Stimulated activated CD4-positive, alpha-beta T cell treated with anti-CD3 and anti-CD28 coated beads, Interleukin-4, amount 100 ng/mL, for 4 hours (primary cell): ENCODE data around the gene TBX15.
"Not testable (repeated sequence)": the region's sequence is repeated elsewhere in the genome, so short reads cannot be mapped to it uniquely, and the experiment has no call there.

Source experiments
- DNase-seq, 2 experiments: peaks; one replicate each; pipeline ENCODE4 v3.0.0-alpha.2; 2020

TBX15 gene

DNA sequence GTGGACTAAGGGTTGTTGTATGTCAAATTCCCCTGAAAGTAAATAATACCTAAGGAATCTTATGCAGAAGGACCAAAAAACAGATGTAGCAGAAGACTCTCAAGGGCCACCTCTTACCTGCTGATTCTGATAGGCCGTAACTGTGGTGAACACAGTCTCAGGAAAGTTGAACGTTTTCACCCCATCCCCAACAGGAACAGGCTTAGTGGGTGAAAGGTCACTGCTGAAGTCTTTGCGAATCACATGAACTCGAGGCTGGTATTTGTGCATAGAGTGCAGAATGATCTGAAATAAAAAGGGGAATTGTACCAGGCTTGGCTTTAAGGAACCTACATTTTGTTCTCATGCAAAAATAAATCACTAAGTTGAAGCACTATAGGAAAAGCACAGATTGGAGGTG is 64.8 kb downstream of the TBX15 start:
- no peak for DNase-seq

DNA sequence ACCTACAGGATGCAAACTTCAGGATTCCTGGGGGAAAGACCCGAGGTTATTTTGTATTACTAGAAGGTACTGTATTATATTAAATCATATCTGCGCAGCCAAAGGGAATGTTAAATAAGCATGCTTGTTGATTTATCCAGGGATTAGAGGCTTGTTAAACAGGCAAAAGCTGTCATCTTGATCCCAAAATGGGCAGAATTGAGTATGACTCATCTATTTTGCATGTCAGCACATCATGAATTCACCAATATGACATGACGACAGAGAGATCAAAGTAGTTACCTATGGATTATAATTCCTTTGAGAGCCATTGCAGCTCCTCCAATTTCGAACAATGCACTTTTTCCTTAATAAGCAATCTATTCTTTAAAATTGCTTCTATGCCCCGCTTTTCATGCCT is 66.1 kb downstream of the TBX15 start:
- no peak for DNase-seq

DNA sequence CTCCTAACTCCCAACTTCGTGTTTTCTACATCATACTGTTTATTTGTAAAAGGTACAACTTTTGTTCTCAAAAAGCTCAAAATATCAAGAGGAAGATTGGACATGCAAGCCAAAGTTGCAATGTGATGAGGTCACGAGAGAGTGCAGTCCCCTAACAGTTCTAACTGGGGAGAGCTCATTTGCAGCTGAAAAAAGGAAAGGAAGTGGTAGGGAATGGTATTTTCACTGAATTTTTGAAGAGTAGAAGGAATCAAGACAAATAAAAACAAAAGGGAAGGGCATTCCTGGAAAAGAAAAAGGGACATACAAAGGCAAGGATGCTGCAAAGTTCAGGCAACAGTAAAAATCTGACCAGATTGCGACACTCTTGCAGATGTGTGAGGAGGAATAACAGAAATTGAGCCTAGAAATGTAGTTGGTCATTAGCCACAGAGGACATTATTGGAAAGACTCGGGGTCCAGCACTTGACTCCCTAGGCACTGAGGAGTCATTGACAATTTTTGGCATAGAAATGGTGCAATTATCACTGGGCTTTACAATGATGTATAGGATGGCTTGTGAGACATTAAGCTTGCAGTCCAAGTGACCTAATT is 67.9 kb downstream of the TBX15 start:
- DNase-seq = no peak

DNA sequence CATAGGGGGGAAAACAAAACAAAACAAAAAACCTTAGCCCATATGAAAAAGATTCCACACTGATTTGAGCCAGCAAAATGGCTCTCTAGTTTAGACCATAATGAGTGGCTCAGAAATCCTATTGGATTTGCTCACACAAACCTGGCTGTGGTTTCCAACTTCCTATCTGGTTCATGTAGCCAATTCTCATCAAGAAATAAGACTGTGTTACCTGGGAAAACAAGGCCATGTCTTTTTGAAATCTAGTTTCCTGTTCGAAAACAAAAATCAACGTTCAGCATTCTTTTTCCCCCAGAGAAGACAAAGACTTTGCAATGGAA is 69.2 kb downstream of the TBX15 start:
- no peak for DNase-seq

DNA sequence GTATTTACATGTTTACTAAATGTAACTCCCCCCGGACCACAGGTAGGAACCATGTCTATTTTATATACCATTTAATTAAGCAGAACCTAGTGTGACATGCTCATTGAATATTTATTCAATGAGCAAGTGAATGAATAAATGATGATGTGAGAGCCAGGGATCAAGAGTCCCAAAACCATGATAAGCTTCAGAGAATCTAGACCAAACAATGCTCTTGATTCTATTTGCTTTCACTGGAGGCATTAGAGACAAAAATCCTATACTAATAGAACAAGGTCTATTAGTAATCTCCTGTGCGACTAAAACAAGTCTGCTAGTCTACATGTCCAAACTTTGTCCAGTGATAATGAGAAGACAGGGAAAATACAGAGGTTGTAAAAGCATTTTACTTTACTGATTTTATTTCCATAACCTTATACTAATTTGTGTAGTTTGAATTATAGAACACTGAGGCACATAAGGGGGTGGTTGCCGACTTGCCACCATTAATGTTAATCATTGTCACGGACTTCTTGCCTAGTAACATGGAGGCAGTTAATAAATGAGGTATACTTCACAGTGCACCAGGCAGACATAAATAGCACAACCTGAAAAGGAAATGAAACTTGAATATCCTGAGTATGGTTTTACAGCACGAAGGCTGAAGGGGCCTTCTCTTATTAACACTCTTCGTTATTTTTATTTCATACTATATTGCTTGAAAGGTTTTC is 69.8 kb downstream of the TBX15 start:
- no peak for DNase-seq

DNA sequence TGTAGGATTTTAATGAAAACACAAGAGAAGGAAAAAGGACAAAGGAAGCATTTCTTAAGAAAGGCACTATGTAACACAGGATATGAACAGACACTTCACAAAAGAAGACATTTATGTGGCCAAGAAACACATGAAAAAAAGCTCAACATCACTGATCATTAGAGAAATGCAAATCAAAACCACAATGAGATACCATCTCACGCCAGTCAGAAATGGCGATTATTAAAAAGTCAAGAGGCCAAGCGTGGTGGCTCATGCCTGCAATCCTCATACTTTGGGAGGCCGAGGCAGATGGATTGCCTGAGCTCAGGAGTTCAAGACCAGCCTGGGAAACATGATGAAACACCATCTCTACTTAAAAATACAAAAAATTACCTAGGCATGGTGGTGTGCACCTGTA is 71.8 kb downstream of the TBX15 start:
- DNase-seq = not testable (repeated sequence)

DNA sequence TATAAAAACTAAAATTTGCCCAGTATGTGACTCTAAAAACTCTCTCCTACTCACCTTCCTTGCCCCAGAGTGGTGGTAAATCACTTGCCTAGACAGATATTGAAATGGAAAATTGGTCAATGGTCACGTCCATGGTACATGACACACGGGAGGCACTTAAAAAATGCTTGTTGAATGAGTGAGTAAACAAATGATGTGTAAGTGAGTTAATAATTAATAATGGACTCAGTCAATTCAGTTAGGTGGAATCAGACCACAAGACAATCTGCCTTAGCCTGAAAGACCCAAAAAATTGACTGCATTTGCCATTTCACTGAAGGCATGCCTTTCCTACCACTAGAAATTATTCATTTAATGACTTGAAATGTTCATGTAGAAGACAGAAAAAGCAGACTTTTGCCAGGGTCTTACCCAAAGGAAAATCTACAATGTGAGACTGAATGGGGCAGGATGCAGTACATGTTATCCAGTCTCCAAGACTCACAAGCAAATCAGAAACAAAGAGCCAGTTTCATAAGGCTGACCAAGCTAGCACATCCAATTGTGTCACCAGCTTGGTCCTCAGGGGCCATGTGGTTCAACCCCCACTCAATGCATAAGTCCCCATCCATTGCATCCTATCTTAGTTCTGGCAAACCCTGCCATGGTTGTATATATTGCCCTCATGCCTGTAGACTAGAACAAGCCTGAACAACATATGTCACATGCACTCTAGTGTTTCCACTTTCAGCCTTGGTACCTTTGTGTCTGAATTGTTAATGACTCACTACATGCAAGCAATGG is 73.6 kb downstream of the TBX15 start:
- no peak for DNase-seq

DNA sequence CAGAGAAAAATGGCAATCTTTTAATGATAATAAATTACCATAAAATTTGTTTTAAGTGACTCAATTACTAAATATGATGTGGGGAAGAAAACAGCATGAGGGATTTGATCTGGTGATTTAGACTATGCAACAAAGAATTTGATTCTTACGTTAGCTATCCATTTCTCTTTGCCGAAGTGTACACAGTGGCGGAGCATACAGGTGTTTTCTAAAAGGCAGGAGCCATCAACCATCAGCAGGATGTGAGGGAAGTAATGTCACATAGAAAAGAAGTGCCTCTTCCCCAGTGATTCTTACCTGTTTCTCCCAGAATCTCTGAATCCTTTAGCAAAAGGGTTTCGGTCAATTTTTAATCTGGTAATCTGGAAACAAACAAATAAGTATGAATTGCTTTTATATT is 74.3 kb downstream of the TBX15 start:
- DNase-seq = no peak

DNA sequence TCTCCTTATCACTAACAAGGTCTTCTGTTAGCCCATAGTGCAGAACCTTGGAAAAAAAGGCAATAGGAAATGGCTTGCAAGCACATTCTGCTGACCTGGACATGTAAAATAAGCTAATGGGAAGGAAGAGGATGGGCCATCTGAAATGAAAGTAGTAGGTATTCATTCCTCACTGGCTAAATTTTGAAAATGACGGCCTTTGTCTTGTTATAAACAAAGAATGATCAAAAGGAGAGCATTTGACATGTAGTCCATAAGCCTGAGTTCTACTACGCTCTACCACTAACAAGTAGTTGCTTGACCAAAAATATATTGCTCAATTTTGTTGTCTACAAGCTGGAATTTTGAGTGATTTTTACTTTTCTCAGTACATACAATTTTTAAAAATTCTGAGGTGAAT is 75.6 kb downstream of the TBX15 start:
- DNase-seq = no peak

DNA sequence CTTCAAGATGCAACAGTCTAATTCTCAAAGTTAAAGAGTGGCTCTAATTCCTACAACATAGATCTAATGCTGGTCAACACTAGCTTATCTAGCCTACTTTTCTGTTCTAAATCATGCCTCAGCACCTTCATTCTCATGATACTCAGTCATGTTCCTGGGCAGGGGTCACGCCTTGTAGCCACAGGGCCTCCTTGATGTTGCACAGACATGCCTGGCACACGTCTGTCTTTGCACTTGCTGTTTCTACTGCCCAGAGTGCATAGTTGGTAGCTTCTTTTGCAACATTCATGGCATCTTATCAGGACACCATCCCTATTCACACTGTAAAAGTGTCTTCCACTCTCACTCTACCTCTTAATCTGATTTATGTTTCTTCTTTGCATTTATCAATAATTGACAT is 76.6 kb downstream of the TBX15 start:
- no peak for DNase-seq

DNA sequence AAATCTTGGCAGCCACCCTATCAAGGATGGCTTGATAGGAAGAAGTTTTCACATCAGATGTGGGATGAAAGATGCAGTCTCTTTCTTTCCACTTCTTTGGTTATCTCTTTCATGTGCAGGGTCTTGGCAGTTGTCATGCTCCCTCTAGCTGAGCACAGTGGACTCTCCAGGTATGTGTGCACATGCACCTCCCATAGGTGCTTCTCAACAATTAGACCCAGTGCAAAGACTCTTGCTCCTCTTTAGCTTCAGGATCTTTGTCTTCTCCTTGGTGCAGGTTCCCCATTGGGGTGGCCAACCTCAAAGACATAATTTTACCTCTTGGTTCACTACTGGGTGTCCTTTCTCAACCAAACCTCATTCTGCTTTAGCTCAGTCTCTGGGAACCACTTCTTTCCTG is 80.7 kb downstream of the TBX15 start:
- no peak for DNase-seq

DNA sequence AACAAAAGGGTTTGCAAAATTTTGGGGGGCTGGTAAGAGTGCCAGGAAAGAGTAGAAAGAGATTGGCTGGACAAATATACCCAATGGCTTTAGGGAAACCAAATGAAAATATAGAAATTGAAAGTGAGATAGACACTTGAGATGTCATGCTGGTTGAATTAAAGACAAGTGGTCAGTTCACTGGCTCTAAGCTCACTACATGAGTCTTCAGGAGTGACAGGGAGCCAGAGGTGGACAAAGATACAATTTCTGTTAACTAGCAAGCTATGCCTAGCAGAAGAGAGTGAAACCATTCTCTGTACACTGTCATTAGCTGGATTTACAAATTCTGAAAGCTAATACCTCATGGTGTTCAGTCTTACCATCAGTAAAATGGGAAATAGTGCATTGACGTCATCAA is 82.5 kb downstream of the TBX15 start:
- DNase-seq = no peak

DNA sequence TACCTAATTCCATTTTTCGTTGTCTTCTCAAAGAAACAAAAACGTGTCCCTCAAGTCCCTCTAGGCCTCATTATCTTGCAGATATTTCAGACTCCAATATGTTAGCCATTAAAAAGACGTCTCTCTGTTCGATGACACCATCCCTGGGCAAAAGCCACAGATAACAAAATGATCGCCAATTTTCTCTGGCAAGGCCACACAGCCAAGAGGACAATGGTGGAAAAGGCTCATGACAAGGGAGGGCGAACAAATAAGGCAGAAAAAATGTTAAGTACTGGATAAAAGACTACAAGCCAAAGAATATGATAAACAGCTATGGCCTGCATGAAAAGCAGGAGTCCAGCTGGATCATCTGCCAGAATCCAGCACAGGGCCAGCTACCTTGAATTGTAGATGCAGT is 82.9 kb downstream of the TBX15 start:
- no peak for DNase-seq

DNA sequence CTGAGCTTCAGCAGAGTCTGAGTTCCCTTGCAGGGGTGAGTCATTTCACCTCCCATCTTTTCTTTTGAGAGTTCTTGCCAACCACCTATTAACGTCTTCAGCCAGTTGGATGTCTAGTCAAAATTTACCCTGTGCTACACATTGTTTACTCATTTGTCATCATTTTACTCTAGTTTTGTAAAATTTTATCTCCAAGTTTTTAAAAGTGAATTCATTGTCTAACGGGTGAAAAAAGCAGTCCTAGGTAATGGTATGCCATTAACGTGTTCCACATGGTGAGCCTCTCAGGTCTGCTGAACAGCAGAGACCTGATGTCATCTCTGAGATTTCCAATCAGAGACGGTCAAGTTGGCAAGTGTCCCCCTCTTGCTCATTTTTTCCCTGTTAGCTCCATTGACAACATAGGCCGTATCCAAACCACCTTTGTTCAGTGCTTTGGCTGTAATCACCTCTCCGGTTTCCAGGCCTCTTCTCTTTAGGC is 85.4 kb downstream of the TBX15 start:
- no peak for DNase-seq

DNA sequence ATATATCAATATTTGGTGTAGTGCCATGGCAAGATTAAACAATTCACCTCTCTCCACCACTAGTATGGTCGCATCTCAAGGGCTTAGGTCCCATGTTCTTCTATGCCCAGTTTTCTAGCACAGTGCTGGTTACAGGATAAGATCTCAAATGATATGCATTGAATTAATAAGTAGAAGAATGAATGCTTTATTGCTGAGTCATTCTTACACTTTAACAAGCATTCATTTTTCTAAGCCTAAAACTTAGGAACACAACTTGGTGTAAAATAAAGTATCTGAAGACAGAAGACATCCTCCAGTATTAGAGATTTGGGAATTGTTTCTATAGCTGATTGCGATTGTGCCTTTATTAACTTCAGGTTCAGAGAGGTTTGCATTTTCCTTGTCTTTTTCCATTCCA is 85.8 kb downstream of the TBX15 start:
- DNase-seq = no peak

DNA sequence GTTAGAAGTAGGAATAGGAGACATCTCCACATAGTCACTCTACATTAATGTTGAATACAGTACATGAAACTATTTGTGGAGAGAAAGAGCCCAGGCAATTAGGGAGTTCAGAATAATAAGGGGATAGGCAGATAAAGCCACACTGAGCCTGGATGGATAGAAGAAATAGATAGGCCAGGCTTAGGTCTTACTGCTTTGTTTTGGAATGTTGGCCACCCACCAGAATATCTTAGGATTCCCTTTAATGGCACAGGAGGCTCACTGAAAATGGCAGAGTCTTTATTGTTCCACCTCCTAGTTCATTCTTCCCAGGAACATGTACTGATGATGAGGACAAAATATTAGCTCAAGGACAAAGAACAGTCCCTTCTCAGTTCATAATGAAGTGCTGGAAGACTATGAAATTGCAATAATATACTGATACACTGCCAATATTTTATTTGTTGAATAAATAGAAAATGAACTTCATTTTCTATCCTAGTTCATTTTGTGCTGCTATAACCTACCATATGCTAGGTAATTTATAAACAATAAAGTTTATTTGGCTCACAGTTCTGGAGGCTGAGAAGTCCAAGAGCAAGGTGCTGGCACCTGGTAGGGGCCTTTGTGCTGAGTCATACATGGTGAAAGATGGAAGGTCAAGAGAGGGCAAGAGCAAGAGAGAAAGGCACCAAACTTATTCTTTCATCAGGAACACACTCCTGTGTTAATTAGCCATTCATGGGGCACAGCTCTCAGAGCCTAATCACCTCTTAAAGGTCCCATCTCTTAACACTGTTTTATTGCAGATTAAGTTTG is 87.3 kb downstream of the TBX15 start:
- DNase-seq = no peak

DNA sequence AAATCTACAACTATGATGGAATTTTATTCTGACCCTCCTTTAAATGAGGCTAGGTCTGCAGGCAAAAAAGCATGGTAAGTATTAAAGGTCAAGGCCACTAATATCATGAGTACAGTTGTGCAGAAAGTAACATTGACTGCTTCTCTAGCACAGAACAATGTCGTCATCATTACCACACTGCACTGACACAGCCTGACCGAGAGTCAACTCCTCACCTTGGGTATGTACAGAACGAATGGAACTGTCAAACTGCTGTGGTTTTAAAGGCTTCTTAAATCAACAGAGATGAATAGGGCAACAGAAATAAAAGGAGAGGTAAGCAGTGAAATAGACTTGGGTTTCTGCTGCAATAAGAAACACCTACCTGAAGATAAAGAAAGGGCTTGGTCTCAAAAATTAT is 88.8 kb downstream of the TBX15 start:
- DNase-seq = no peak

DNA sequence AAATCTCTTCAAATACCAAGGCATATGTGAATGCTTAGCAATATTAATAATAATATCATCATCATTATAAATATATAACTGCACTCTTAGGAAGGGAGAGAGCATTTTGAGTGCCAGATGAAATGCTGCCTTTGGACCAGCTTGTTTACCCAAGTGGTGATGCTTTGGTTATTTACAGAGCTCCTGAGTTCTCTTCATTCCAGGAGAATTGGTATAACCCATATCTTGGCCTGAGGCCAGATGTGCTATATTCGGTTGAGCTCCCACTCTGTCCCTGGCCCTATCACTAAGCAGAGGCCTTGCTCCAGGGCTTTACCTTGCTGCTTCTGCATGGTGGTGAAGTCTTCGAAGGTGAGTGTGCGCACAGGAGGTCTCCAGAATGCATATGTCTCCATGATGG is 89.4 kb downstream of the TBX15 start:
- no peak for DNase-seq

DNA sequence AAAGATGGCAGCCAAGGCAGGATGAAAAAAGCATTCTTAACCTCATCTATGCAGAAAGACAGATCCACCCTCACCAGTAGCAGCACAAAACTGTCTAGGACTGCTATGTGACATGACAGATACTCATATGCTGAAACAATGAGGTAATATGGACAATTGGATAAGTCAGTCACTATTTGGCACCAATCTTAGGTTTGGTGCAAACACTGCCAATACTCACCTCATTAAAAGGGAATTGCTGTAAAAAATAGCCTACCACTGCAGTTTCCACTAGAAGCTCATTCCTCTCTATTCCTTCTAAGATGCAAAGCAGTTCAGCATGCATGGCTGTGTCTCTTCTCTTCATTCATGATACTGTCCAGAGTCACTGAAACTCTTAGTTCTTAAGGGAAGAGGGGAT is 91.7 kb downstream of the TBX15 start:
- DNase-seq = no peak

DNA sequence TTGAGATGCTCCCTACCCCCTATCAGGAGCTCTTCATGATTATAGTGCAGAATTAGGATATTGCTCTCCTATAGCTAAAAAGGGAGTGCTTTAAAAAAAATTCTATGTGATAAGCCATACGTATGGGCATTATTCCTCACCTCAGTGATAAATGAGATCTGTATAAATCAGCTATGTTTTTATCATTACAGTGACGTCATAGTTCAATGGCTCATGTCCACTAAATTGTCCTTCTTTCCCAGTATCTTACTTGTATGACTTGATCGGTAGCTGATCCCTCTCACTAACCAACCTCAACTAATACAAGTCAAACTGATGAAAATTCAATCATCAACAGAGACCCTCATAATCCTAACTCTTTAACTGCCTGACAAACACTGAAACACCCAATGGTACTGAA is 93.3 kb downstream of the TBX15 start:
- DNase-seq = no peak

DNA sequence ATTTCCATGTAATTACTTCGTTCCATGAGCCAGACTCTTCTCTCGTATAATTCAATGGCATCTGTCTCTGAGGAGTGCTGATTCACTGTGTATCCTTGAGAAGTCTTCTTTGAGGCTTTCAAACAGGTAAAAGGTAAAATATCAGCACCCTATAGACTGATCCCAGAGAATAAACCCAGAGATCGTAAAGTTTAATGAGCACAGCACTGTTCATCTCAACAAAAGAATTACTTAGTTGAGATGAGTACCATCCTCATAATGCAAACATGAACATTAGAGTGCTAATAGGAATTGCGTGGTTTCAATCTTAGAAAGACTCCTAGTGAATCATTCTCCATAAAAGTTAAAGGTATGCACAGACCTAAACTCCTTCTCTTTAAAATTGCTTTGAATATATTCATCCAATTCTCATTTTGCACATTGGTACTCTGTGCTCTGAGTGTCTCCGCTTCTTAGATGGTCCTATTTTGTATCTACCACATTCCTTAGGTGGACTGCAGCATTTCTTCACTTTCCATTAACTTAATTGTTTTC is 97.2 kb downstream of the TBX15 start:
- DNase-seq = no peak

DNA sequence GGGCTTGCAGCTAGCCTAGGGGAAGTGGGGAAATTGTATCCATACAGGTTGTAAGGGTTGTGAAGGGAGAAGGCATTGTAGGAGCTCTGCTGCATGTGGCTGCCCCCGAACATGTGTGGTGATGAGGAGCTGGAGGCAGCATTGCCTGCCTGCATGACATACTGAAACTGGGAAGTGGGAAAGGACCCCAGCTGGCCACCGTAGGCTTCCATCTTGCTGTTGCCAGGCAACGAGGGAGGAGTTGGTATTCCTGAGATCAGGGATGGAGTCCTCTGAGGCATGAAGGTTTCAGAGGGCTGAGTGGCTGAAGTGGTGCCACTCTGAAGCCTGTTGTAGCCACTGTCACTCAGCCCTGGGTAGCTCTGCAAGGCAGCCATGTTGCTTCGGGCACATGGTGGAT is 103.2 kb downstream of the TBX15 start:
- DNase-seq = no peak

DNA sequence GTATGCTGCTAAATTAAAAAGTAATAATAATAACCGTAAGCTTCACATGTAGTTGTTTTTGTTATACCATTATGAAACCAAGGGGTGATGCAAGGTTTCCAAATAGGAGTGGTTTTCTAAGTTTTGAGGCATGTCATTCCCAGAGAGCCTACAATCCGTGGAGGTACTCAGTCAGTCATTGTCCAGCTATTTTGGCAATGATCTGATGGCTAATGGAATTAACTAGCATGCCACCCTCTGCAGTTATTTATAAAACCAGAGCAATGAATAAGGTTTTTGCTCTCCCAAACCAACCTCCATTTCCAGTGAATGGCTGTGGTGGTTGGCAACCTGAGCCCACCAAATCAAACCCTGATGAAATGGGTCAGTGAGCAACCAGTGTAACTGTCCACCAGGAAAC is 106.4 kb downstream of the TBX15 start:
- DNase-seq = no peak
